B cell (primary cell): ENCODE data around the gene THEMIS. TPM values are rescaled to one million over a fixed set of nuclear protein-coding genes. Genes with fewer than 3 reads are reported as not detected.

Experiments
- ATAC-seq: fragments of 200-7000 bp; cut with Tn5 transposase; one replicate; pipeline ENCODE4 v1.10.0; 2021; ENCODE audit warnings: low read depth, mild to moderate bottlenecking, moderate number of reproducible peaks, moderate library complexity
- CTCF ChIA-PET: fragments of 350-600 bp; sonication (Branson Sonifier 250); formaldehyde crosslinking; loops from one replicate; lab custom pipeline; 2021; ENCODE audit warnings: antibody characterized with exemption, inconsistent platforms; lab: Charles Lee
- POLR2A ChIA-PET: fragments of 350-600 bp; sonication (Branson Sonifier 250); formaldehyde crosslinking; loops from one replicate; lab custom pipeline; 2021; ENCODE audit warnings: antibody characterized with exemption; lab: Charles Lee
- DNase-seq: peaks from one replicate; pipeline ENCODE4 v3.0.0; 2013
- H2AFZ ChIP-seq: 2 replicates; pipeline ENCODE4 v1.6.1; 2012; ENCODE audit warnings: mild to moderate bottlenecking, low read depth, low read length; ENCODE audit not compliant: insufficient read depth, poor library complexity, severe bottlenecking
- H3K27ac ChIP-seq, 2 donors: 1 replicate in 1 of 2; 2 replicates in 1 of 2; pipeline ENCODE4 v1.5.1; 2012 to 2013; ENCODE audit warnings: low read length in 2 of 2, mild to moderate bottlenecking in 2 of 2, moderate library complexity in 1 of 2
- H3K27me3 ChIP-seq, 4 experiments: fragments of 200-600 bp in 1 of 4; sonication (generic) in 1 of 4; replicated peaks in 1 of 4; 1 replicate in 2 of 4; 2 replicates in 2 of 4; pipeline versions ENCODE4 v1.6.1 to v1.7.0; 2013 to 2016; ENCODE audit warnings: low read length in 3 of 4, mild to moderate bottlenecking in 2 of 4, mixed read lengths in 1 of 4, moderate library complexity in 1 of 4; ENCODE audit not compliant: insufficient read depth in 4 of 4, control insufficient read depth in 3 of 4; ENCODE audit errors: control extremely low read depth in 1 of 4
- H3K36me3 ChIP-seq, 2 experiments: replicated peaks in 1 of 2; 1 replicate in 1 of 2; 2 replicates in 1 of 2; pipeline versions ENCODE4 v1.6.1 to v1.7.1; 2013; ENCODE audit warnings: low read length in 1 of 2; ENCODE audit not compliant: insufficient read depth in 2 of 2, control insufficient read depth in 1 of 2; ENCODE audit errors: control extremely low read depth in 1 of 2, extremely low read depth in 1 of 2
- H3K4me1 ChIP-seq, 2 donors: fragments of 200-600 bp in 1 of 2; sonication (generic) in 1 of 2; 1 replicate in 1 of 2; 2 replicates in 1 of 2; pipeline versions ENCODE4 v1.5.1 to v1.6.1; 2013 to 2017; ENCODE audit warnings: low read length in 2 of 2; ENCODE audit not compliant: control insufficient read depth in 2 of 2, insufficient read depth in 2 of 2
- H3K4me2 ChIP-seq: replicated peaks from 2 replicates; pipeline ENCODE3; 2012; ENCODE audit warnings: mild to moderate bottlenecking, low read depth, low read length; ENCODE audit not compliant: poor library complexity, severe bottlenecking
- H3K4me3 ChIP-seq, 5 experiments: fragments of 200-600 bp in 1 of 5; sonication (generic) in 1 of 5; 1 replicate in 3 of 5; 2 replicates in 2 of 5; pipeline versions ENCODE4 v1.5.1 to v1.7.0; 2011 to 2016; ENCODE audit warnings: low read length in 4 of 5, mild to moderate bottlenecking in 4 of 5, low read depth in 2 of 5, control low read depth in 1 of 5, moderate library complexity in 1 of 5; ENCODE audit not compliant: insufficient read depth in 1 of 5; ENCODE audit errors: control extremely low read depth in 1 of 5, extremely low read depth in 1 of 5
- H3K79me2 ChIP-seq: fragments of 200-600 bp; sonication (generic); one replicate; pipeline ENCODE4 v1.6.0; 2016; ENCODE audit warnings: low read length; ENCODE audit not compliant: control insufficient read depth, insufficient read depth
- H3K9ac ChIP-seq: fragments of 200-600 bp; sonication (generic); 2 replicates; pipeline ENCODE4 v1.6.1; 2017; ENCODE audit warnings: mild to moderate bottlenecking, low read length, moderate library complexity
- H3K9me3 ChIP-seq, 3 donors: one replicate each; pipeline versions ENCODE4 v1.6.1 to v1.7.1; 2013; ENCODE audit warnings: low read length in 2 of 3; ENCODE audit not compliant: control insufficient read depth in 2 of 3, insufficient read depth in 1 of 3; ENCODE audit errors: control extremely low read depth in 1 of 3
- H4K20me1 ChIP-seq: 2 replicates; pipeline ENCODE4 v1.6.0; 2012; ENCODE audit warnings: mild to moderate bottlenecking, low read length; ENCODE audit not compliant: insufficient read depth, control insufficient read depth, poor library complexity, severe bottlenecking
- H3K27ac Mint-ChIP-seq: one replicate; pipeline ENCODE4 v1.8.0; 2021; ENCODE audit warnings: mixed read lengths
- H3K27me3 Mint-ChIP-seq: one replicate; pipeline ENCODE4 v1.8.0; 2021; ENCODE audit warnings: mixed read lengths
- H3K4me1 Mint-ChIP-seq: one replicate; pipeline ENCODE4 v1.8.0; 2021; ENCODE audit warnings: mixed read lengths
- H3K4me3 Mint-ChIP-seq: one replicate; pipeline ENCODE4 v1.8.0; 2021; ENCODE audit warnings: mixed read lengths
- H3K9me3 Mint-ChIP-seq: one replicate; pipeline ENCODE4 v1.8.0; 2022; ENCODE audit warnings: mixed read lengths; ENCODE audit not compliant: insufficient read depth
- CTCF ChIP-seq: fragments of 200-600 bp; IDR thresholded peaks from one replicate; pipeline ENCODE4 v1.8.0; 2022; ENCODE audit warnings: antibody characterized with exemption, mild to moderate bottlenecking
- EZH2 ChIP-seq: IDR thresholded peaks from 2 replicates; pipeline ENCODE4 v1.6.1; 2012; ENCODE audit warnings: borderline replicate concordance, low read depth, mild to moderate bottlenecking, moderate library complexity, low read length; ENCODE audit not compliant: insufficient read depth, poor library complexity, severe bottlenecking
- WGBS: methylation state at CpG from one replicate; pipeline ENCODE4 v1.1.5; 2013; ENCODE audit warnings: missing lambda C conversion rate; ENCODE audit not compliant: insufficient coverage; 5-methylcytosine and 5-hydroxymethylcytosine counted together
- intact Hi-C: fragments of 100-400 bp; cut with micrococcal nuclease; formaldehyde crosslinking; loops from one replicate; pipeline ENCODE4 v1.10.0; 2022
- polyA plus RNA-seq: library from polyadenylated mRNA; depleted of rRNA; stranded (reverse); fragments of >200 nt; gene quantifications from 2 replicates; pipeline ENCODE4 v1.2.3, GENCODE V29; 2012
- total RNA-seq, 2 donors: library from RNA; stranded (reverse); fragments of 120-200 nt in 1 of 2; gene quantifications; 1 replicate in 1 of 2; 2 replicates in 1 of 2; pipeline versions ENCODE4 v1.2.3 to v1.2.4, GENCODE V29; 2013 to 2022

The THEMIS gene
- total and polyA plus RNA-seq, 2 donors (not counting 1 experiment from before 2014, with no cell fraction given): 0.10 to 0.30 TPM

- Histone ChIP-seq H3K27me3 (no peaks in the 10 kb centered on the region), H3K27ac (no peak overlapping the region), H3K79me2 (no peaks in the 10 kb centered on the region), H3K9me3 (no peaks in the 10 kb centered on the region), H3K9ac (no peak overlapping the region), H2AFZ (no peak overlapping the region), H3K36me3 (no peaks in the 10 kb centered on the region), H3K4me3 (no peak overlapping the region), H3K4me1 (no peaks in the 10 kb centered on the region), H4K20me1 (no peaks in the 10 kb centered on the region), H3K4me2 (no peak overlapping the region)
- no peaks in the 10 kb centered on the region for H3K27me3 Mint-ChIP-seq
- H3K9me3 Mint-ChIP-seq: no peaks in the 10 kb centered on the region
- ATAC-seq: no peak
- ChIA-PET CTCF (no interaction called here), POLR2A (no interaction called here)
- TF ChIP-seq CTCF (no peak), EZH2 (no peak)
- intact Hi-C loops: no loop called here
- DNase-seq: no peak
- whole genome bisulfite sequencing: 89% methylated on average over 1 of the region's 2 CpGs
- H3K4me3 Mint-ChIP-seq: no peak overlapping the region
- no peak overlapping the region for H3K27ac Mint-ChIP-seq
- no peaks in the 10 kb centered on the region for H3K4me1 Mint-ChIP-seq
Measured at GRCh38 chr6:127776320-127776719, 124.5 kb downstream of the THEMIS start.

GRCh38 chr6:127775371-127775770 lies 125.5 kb downstream of the THEMIS start:
- Histone ChIP-seq H3K4me1 (no peaks in the 10 kb centered on the region), H3K4me2 (no peak overlapping the region), H3K4me3 (no peak overlapping the region), H3K9me3 (no peaks in the 10 kb centered on the region), H3K27ac (no peak overlapping the region), H3K79me2 (no peaks in the 10 kb centered on the region), H4K20me1 (no peaks in the 10 kb centered on the region), H2AFZ (no peak overlapping the region), H3K27me3 (no peaks in the 10 kb centered on the region), H3K36me3 (no peaks in the 10 kb centered on the region), H3K9ac (no peak overlapping the region)
- intact Hi-C loops: no loop called here
- WGBS: no CpG with 5 or more reads among the region's 1 CpG
- Mint-ChIP-seq H3K27me3 (no peaks in the 10 kb centered on the region), H3K27ac (no peak overlapping the region), H3K9me3 (no peaks in the 10 kb centered on the region), H3K4me1 (no peaks in the 10 kb centered on the region), H3K4me3 (no peak overlapping the region)
- no peak for TF ChIP-seq CTCF
- no peak for TF ChIP-seq EZH2
- DNase-seq: no peak
- CTCF ChIA-PET: no interaction called here
- POLR2A ChIA-PET: no interaction called here
- no peak for ATAC-seq
